Thoracic aorta (tissue), 2 donors: ENCODE measurements around the gene RNF144B. TPM values are rescaled to one million over a fixed set of nuclear protein-coding genes. Genes with fewer than 3 reads are reported as not detected.

Experiments
- ATAC-seq: fragments of 150-250 bp; one replicate; pipeline ENCODE4 v1.8.0; 2017; ENCODE audit warnings: low read depth; ENCODE audit not compliant: insufficient number of reproducible peaks, low FRiP score
- DNase-seq: peaks from one replicate; pipeline ENCODE4 v3.0.0-alpha.2; 2020; ENCODE audit warnings: low spot score
- H3K27ac ChIP-seq, 2 donors: fragments of 200-600 bp; sonication (generic); 1 replicate in 1 of 2; 2 replicates in 1 of 2; pipeline ENCODE4 v1.5.1; 2016; ENCODE audit warnings: mild to moderate bottlenecking in 2 of 2, moderate library complexity in 2 of 2
- H3K27me3 ChIP-seq: fragments of 200-600 bp; sonication (generic); replicated peaks from 2 replicates; pipeline ENCODE4 v1.6.0; 2016; ENCODE audit warnings: mild to moderate bottlenecking; ENCODE audit not compliant: insufficient read depth
- H3K36me3 ChIP-seq: fragments of 200-600 bp; sonication (generic); one replicate; pipeline ENCODE4 v1.5.1; 2016
- H3K4me1 ChIP-seq, 2 donors: fragments of 200-600 bp; sonication (generic); 1 replicate in 1 of 2; 2 replicates in 1 of 2; pipeline versions ENCODE4 v1.5.1 to v1.6.0; 2016; ENCODE audit warnings: low read depth in 2 of 2, mild to moderate bottlenecking in 1 of 2; ENCODE audit not compliant: control insufficient read depth in 1 of 2
- H3K4me3 ChIP-seq: fragments of 200-600 bp; sonication (generic); 2 replicates; pipeline ENCODE4 v1.5.1; 2016; ENCODE audit warnings: mild to moderate bottlenecking
- H3K9me3 ChIP-seq: fragments of 200-600 bp; sonication (generic); 2 replicates; pipeline ENCODE4 v1.5.1; 2016
- CTCF ChIP-seq: fragments of 200-600 bp; sonication (generic); IDR thresholded peaks from one replicate; pipeline ENCODE4 v1.5.1; 2019; ENCODE audit warnings: antibody characterized with exemption
- total RNA-seq, 2 donors: library from RNA; depleted of rRNA; stranded (reverse); fragments of >200 nt; gene quantifications; one replicate each; pipeline versions ENCODE4 v1.1.0 to v1.2.3, GENCODE V29; 2016

RNF144B gene
- total RNA-seq, 2 donors from 2014 or later: 15.8 to 24.3 TPM

GRCh38 chr6:18493382-18493891 is 106.3 kb downstream of the RNF144B start:
- no peak for ATAC-seq
- H3K27ac ChIP-seq: no peak overlapping the region
- TF ChIP-seq CTCF: no peak
- peaks cover 0 to 16% of the 10 kb centered on the region in 2 donors for H3K4me1 ChIP-seq
- H3K9me3 ChIP-seq: no peaks in the 10 kb centered on the region
- no peak for DNase-seq
- H3K4me3 ChIP-seq: no peak overlapping the region
- H3K36me3 ChIP-seq: no peaks in the 10 kb centered on the region
- no peaks in the 10 kb centered on the region for H3K27me3 ChIP-seq

DNA sequence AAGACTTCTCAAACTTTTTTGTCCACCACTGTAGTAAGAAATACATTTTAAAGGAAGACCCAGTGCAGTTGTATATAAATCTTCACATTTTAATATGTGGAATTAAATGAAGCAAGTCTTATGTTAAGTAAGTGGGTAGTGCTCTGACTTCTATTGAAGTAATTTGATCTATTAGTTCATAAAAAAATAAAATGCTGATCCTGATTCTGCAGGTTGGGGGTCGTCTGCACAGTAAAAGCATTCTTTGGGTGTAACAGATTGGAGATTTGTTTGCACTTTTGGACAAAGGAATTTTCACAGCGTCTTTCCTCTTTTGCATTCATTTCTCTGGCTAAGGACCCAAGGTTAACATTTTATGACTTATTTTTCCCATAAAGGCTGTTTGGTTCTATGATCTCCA is 106.8 kb downstream of the RNF144B start:
- Histone ChIP-seq H3K36me3 (no peaks in the 10 kb centered on the region), H3K9me3 (no peaks in the 10 kb centered on the region), H3K4me1 (peaks cover 0 to 16% of the 10 kb centered on the region in 2 donors), H3K4me3 (no peak overlapping the region), H3K27me3 (no peaks in the 10 kb centered on the region), H3K27ac (no peak overlapping the region)
- no peak for TF ChIP-seq CTCF
- DNase-seq (no peak), ATAC-seq (no peak)

DNA sequence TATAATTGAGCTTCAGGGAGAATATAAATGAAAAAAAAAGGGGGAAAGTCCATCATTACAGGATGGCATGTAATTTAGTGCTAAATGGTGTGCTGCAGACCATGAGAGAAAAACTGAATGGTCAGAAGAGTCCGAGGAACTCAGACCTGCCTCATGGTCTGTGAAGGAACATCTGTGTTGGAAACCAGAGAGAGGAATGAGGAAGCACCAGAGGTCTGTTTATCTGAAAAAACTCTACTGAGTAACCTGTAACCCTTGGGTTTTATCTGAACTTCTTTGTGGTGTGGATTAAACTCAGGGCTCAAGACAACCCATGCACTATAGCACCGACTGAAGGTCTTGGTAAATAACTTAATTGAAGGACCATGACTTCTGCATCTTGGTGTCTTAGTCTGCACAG is 108.1 kb downstream of the RNF144B start:
- H3K4me1 ChIP-seq: peaks cover 0 to 16% of the 10 kb centered on the region in 2 donors
- no peaks in the 10 kb centered on the region for H3K27me3 ChIP-seq
- DNase-seq (no peak), ATAC-seq (no peak)
- H3K9me3 ChIP-seq: no peaks in the 10 kb centered on the region
- H3K36me3 ChIP-seq: no peaks in the 10 kb centered on the region
- H3K4me3 ChIP-seq: no peak overlapping the region
- H3K27ac ChIP-seq: no peak overlapping the region
- TF ChIP-seq CTCF: no peak

- H3K27ac ChIP-seq: no peak overlapping the region
- DNase-seq: no peak
- TF ChIP-seq CTCF: no peak
Measured at GRCh38 chr6:18496462-18496861, 109.3 kb downstream of the RNF144B start.

DNA sequence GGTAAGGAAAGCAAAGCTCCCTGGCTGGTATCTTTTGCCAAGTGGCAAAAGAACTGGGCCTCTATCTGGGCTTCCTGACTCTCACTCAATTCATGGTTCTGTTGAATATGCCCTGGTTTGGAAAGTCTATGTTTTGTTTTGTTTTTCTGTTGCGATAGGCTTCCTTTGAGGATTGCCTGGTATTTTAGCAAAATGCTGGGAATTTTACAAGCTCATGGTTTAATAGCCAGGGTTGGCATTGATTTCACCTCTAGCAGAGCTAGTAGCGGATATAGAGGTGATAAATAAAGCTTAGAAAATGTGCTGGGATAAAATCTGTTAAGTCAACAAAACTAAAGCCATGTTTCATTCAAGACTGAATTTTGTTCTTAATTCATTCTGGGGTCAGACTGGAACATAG is 109.9 kb downstream of the RNF144B start:
- DNase-seq: no peak
- Histone ChIP-seq H3K4me3 (no peak overlapping the region), H3K27me3 (no peaks in the 10 kb centered on the region), H3K27ac (no peak overlapping the region), H3K9me3 (no peaks in the 10 kb centered on the region), H3K4me1 (peaks cover 0 to 16% of the 10 kb centered on the region in 2 donors), H3K36me3 (no peaks in the 10 kb centered on the region)
- no peak for ATAC-seq
- TF ChIP-seq CTCF: no peak

More at GRCh38 chr6:18496462-18496861, 109.3 kb downstream of the RNF144B start:
- no peak overlapping the region for H3K4me3 ChIP-seq
- H3K9me3 ChIP-seq: no peaks in the 10 kb centered on the region
- peaks cover 0 to 16% of the 10 kb centered on the region in 2 donors for H3K4me1 ChIP-seq
- H3K27me3 ChIP-seq: no peaks in the 10 kb centered on the region
- ATAC-seq: no peak
- H3K36me3 ChIP-seq: no peaks in the 10 kb centered on the region
